GM12878 (cell line): ENCODE measurements around the gene RAMP2. TPM values are rescaled to one million over a fixed set of nuclear protein-coding genes. Genes with fewer than 3 reads are reported as not detected.

ENCODE experiments used
- ATAC-seq: fragments of 200-7000 bp; cut with Tn5 transposase; 3 replicates; pipeline ENCODE4 v1.9.1; 2020; ENCODE audit warnings: mild to moderate bottlenecking, moderate library complexity
- BruUV-seq: library from RNA; stranded (reverse); fragments of 400-500 nt; replicated peaks from 2 replicates; lab custom pipeline; 2021; lab: Mats Ljungman, UMichigan
- CTCF ChIA-PET: fragments of 300-600 bp; sonication (Branson Sonifier 250); formaldehyde crosslinking; extraction: SDS; loops from one replicate; lab custom pipeline; 2021; ENCODE audit warnings: inconsistent platforms; lab: Yijun Ruan, JAX
- POLR2A ChIA-PET: fragments of 350-600 bp; formaldehyde crosslinking; extraction: SDS; loops from one replicate; lab custom pipeline; 2021; ENCODE audit warnings: inconsistent platforms; lab: Charles Lee
- RAD21 ChIA-PET: fragments of 300-600 bp; sonication (Branson Sonifier 250); formaldehyde crosslinking; loops from one replicate; lab custom pipeline; 2023; ENCODE audit warnings: antibody characterized with exemption; ENCODE audit not compliant: unreplicated experiment; lab: Charles Lee
- SMC1A ChIA-PET: fragments of 300-600 bp; sonication (Branson Sonifier 250); formaldehyde crosslinking; loops from one replicate; lab custom pipeline; 2023; ENCODE audit not compliant: unreplicated experiment, uncharacterized antibody; lab: Charles Lee
- DNase-seq: peaks from one replicate; pipeline ENCODE4 v3.0.0-alpha.2; 2011; ENCODE audit warnings: low read depth, low spot score
- FAIRE-seq: peaks from 3 replicates; lab custom pipeline; 2011; peaks lifted over from hg19 to GRCh38; lab: Jason Lieb, UNC
- H2AFZ ChIP-seq: 2 replicates; pipeline ENCODE4 v1.6.0; 2011; ENCODE audit warnings: low read depth, low read length, control low read depth; ENCODE audit not compliant: control insufficient read depth
- H3K27ac ChIP-seq: 2 replicates; pipeline ENCODE4 v1.5.1; 2011; ENCODE audit warnings: control low read depth; ENCODE audit not compliant: control insufficient read depth, insufficient read depth
- H3K27me3 ChIP-seq, 2 experiments: replicated peaks in 1 of 2; 2 replicates each; pipeline versions ENCODE4 v1.6.0 to v1.6.1; 2011; ENCODE audit warnings: low read length in 1 of 2; ENCODE audit not compliant: control insufficient read depth in 2 of 2, insufficient read depth in 2 of 2
- H3K36me3 ChIP-seq, 2 experiments: 2 replicates each; pipeline ENCODE4 v1.5.1; 2011; ENCODE audit warnings: low read length in 1 of 2; ENCODE audit not compliant: control insufficient read depth in 2 of 2, insufficient read depth in 2 of 2
- H3K4me1 ChIP-seq: 2 replicates; pipeline ENCODE4 v1.6.1; 2011; ENCODE audit warnings: mild to moderate bottlenecking, low read length, moderate library complexity, mixed read lengths; ENCODE audit not compliant: control insufficient read depth, insufficient read depth
- H3K4me2 ChIP-seq: 2 replicates; pipeline ENCODE4 v1.6.0; 2011; ENCODE audit warnings: control low read depth; ENCODE audit not compliant: control insufficient read depth, insufficient read depth
- H3K4me3 ChIP-seq: fragments of 200-600 bp; sonication (generic); 2 replicates; pipeline ENCODE4 v1.5.1; 2016
- H3K79me2 ChIP-seq: 2 replicates; pipeline ENCODE4 v1.6.0; 2011; ENCODE audit warnings: low read length; ENCODE audit not compliant: control insufficient read depth, insufficient read depth
- H3K9ac ChIP-seq: 2 replicates; pipeline ENCODE4 v1.8.0; 2011; ENCODE audit warnings: low read length, control low read depth, mixed read lengths; ENCODE audit not compliant: control insufficient read depth, insufficient read depth
- H3K9me3 ChIP-seq: replicated peaks from 3 replicates; pipeline ENCODE4 v1.5.1; 2011; ENCODE audit warnings: mild to moderate bottlenecking, low read length; ENCODE audit not compliant: control insufficient read depth, insufficient read depth
- H4K20me1 ChIP-seq: 2 replicates; pipeline ENCODE4 v1.6.0; 2011; ENCODE audit not compliant: control insufficient read depth, insufficient read depth
- BMI1 ChIP-seq: fragments of 450-650 bp; IDR thresholded peaks from 2 replicates; pipeline ENCODE4 v1.6.1; 2016; ENCODE audit warnings: mild to moderate bottlenecking, moderate library complexity, borderline replicate concordance
- CREB1 ChIP-seq: IDR thresholded peaks from 2 replicates; pipeline ENCODE4 v1.6.1; 2012; ENCODE audit warnings: low read depth, mild to moderate bottlenecking, inconsistent platforms
- EP300 ChIP-seq, 2 experiments: fragments of 150-350 bp in 1 of 2; IDR thresholded peaks; 2 replicates each; pipeline ENCODE4 v1.6.1; 2011 to 2012; ENCODE audit warnings: low read depth in 2 of 2, low read length in 2 of 2, borderline replicate concordance in 1 of 2, improper control_type of control experiment in 1 of 2, inconsistent platforms in 1 of 2; ENCODE audit not compliant: control insufficient read depth in 1 of 2
- NFIC ChIP-seq: IDR thresholded peaks from 2 replicates; pipeline ENCODE4 v1.6.1; 2012; ENCODE audit warnings: low read depth, mild to moderate bottlenecking, inconsistent platforms, low read length, moderate library complexity
- NR2C2 ChIP-seq: IDR thresholded peaks from 2 replicates; pipeline ENCODE4 v1.6.1; 2011; ENCODE audit warnings: borderline replicate concordance, low read depth; ENCODE audit not compliant: control insufficient read depth, insufficient read length
- SIX5 ChIP-seq: IDR thresholded peaks from 2 replicates; pipeline ENCODE4 v1.6.1; 2011; ENCODE audit warnings: mild to moderate bottlenecking, low read depth, low read length, moderate library complexity; ENCODE audit not compliant: severe bottlenecking
- TBL1XR1 ChIP-seq: IDR thresholded peaks from 2 replicates; pipeline ENCODE4 v1.6.1; 2012; ENCODE audit warnings: low read depth, low read length, improper control_type of control experiment
- WGBS: methylation state at CpG from one replicate; pipeline ENCODE4 v1.1.6; 2016; ENCODE audit warnings: low lambda C conversion rate; ENCODE audit not compliant: insufficient replicate concordance, insufficient coverage; ENCODE audit errors: missing lambda C conversion rate; 5-methylcytosine and 5-hydroxymethylcytosine counted together
- in situ Hi-C: fragments of 300-500 bp; cut with MboI; formaldehyde crosslinking; loops from 9 replicates; pipeline ENCODE4 v1.14.3; 2018; ENCODE audit warnings: mixed read lengths
- intact Hi-C: fragments of 100-400 bp; cut with micrococcal nuclease; formaldehyde crosslinking; loops from one replicate; pipeline ENCODE4 v1.14.2; 2022; ENCODE audit not compliant: unreplicated experiment
- polyA plus RNA-seq, 11 experiments: library from polyadenylated mRNA; depleted of rRNA in 4 of 11; unstranded in 6 of 11; stranded (reverse) in 5 of 11; fragments of >200 nt; fragmentation: Nextera tagmentation in 4 of 11; fragmentation: Illumina TruSeq in 1 of 11; extraction: Ambion mirVana in 4 of 11; extraction: Trizol in 1 of 11; gene quantifications; 1 replicate in 1 of 11; 2 replicates in 10 of 11; pipeline versions ENCODE4 v1.2.1 to v1.2.3, GENCODE V29; 2011 to 2016; ENCODE audit warnings: inconsistent platforms in 2 of 11, missing spikeins in 2 of 11, low read depth in 1 of 11
- total RNA-seq, 4 experiments: library from RNA; depleted of rRNA in 3 of 4; stranded (reverse); fragments of >200 nt in 3 of 4; fragmentation: Illumina TruSeq in 1 of 4; extraction: Trizol in 1 of 4; gene quantifications; 2 replicates each; pipeline versions ENCODE4 v1.2.1 to v1.2.3, GENCODE V29; 2013 to 2021
- TF ChIP-seq, protein P1 (sequence below): fragments of 450-650 bp; IDR thresholded peaks from 2 replicates; pipeline ENCODE4 v1.6.1; 2017; ENCODE audit warnings: antibody characterized with exemption, mild to moderate bottlenecking, moderate library complexity
- TF ChIP-seq, protein P2 (sequence below): fragments of 450-650 bp; IDR thresholded peaks from 2 replicates; pipeline ENCODE4 v1.6.1; 2017; ENCODE audit warnings: mild to moderate bottlenecking, moderate library complexity

Gene RAMP2
- total and polyA plus RNA-seq, 10 of the 15 experiments (the other 5 are each of a cell fraction or from before 2014, with no cell fraction given), result 0.14 to 0.32 (median 0.21) TPM; not detected in 4

DNA sequence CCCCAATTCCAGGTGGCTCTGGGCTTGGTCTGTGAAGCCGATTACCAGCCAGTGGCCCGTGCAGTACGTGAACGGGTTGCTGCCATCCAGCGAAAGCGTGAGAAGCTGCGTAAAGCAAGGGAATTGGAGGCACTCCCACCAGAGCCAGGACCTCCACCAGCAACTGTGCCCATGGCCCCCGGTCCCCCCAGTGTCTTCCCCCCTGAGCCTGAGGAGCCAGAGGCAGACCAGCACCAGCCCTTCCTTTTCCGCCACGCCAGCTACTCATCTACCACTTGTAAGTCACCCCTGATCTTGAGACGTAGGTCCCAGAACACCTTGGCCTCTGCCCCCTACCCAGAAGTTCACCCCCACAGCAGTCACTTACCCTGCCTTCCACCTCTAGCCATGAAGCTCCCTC, 26.2 kb downstream of the RAMP2 start:
- no peak overlapping the region for H3K9ac ChIP-seq
- no peaks in the 10 kb centered on the region for H3K79me2 ChIP-seq
- no peak overlapping the region for H3K27ac ChIP-seq
- ChIA-PET POLR2A (no interaction called here), CTCF (interaction anchor here (1.3 to 1.4 kb wide), 2 partner anchors 9 to 24 kb away, joined by 3 read pairs; no protein-coding TSS in a partner anchor), RAD21 (no interaction called here), SMC1A (interaction anchor here (1.4 kb wide), 1 partner anchor 10 kb away, joined by 3 read pairs; no protein-coding TSS in a partner anchor)
- H3K4me2 ChIP-seq, result no peak overlapping the region
- no peak for DNase-seq
- no peak for FAIRE-seq
- TF ChIP-seq SIX5, result no peak
- TF ChIP-seq TBL1XR1, result no peak
- TF ChIP-seq, protein P1, sequence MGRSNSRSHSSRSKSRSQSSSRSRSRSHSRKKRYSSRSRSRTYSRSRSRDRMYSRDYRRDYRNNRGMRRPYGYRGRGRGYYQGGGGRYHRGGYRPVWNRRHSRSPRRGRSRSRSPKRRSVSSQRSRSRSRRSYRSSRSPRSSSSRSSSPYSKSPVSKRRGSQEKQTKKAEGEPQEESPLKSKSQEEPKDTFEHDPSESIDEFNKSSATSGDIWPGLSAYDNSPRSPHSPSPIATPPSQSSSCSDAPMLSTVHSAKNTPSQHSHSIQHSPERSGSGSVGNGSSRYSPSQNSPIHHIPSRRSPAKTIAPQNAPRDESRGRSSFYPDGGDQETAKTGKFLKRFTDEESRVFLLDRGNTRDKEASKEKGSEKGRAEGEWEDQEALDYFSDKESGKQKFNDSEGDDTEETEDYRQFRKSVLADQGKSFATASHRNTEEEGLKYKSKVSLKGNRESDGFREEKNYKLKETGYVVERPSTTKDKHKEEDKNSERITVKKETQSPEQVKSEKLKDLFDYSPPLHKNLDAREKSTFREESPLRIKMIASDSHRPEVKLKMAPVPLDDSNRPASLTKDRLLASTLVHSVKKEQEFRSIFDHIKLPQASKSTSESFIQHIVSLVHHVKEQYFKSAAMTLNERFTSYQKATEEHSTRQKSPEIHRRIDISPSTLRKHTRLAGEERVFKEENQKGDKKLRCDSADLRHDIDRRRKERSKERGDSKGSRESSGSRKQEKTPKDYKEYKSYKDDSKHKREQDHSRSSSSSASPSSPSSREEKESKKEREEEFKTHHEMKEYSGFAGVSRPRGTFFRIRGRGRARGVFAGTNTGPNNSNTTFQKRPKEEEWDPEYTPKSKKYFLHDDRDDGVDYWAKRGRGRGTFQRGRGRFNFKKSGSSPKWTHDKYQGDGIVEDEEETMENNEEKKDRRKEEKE, result no peak
- no peak for TF ChIP-seq EP300 (IDR thresholded peaks at IDR 0.05; ENCODE audit: borderline replicate concordance in 1 of 2, control insufficient read depth in 1 of 2, low read depth in 2 of 2, low read length in 2 of 2)
- no peak for TF ChIP-seq NR2C2
- no peak for TF ChIP-seq CREB1
- no peak for TF ChIP-seq NFIC
- TF ChIP-seq, protein P2, sequence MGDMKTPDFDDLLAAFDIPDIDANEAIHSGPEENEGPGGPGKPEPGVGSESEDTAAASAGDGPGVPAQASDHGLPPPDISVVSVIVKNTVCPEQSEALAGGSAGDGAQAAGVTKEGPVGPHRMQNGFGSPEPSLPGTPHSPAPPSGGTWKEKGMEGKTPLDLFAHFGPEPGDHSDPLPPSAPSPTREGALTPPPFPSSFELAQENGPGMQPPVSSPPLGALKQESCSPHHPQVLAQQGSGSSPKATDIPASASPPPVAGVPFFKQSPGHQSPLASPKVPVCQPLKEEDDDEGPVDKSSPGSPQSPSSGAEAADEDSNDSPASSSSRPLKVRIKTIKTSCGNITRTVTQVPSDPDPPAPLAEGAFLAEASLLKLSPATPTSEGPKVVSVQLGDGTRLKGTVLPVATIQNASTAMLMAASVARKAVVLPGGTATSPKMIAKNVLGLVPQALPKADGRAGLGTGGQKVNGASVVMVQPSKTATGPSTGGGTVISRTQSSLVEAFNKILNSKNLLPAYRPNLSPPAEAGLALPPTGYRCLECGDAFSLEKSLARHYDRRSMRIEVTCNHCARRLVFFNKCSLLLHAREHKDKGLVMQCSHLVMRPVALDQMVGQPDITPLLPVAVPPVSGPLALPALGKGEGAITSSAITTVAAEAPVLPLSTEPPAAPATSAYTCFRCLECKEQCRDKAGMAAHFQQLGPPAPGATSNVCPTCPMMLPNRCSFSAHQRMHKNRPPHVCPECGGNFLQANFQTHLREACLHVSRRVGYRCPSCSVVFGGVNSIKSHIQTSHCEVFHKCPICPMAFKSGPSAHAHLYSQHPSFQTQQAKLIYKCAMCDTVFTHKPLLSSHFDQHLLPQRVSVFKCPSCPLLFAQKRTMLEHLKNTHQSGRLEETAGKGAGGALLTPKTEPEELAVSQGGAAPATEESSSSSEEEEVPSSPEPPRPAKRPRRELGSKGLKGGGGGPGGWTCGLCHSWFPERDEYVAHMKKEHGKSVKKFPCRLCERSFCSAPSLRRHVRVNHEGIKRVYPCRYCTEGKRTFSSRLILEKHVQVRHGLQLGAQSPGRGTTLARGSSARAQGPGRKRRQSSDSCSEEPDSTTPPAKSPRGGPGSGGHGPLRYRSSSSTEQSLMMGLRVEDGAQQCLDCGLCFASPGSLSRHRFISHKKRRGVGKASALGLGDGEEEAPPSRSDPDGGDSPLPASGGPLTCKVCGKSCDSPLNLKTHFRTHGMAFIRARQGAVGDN, result no peak
- no peak for TF ChIP-seq BMI1
- H3K27me3 ChIP-seq, result peaks cover 7 to 15% of the 10 kb centered on the region in 2 experiments
- intact Hi-C loops, result no loop called here
- ATAC-seq, result no peak
- no peaks in the 10 kb centered on the region for H4K20me1 ChIP-seq
- BruUV-seq, result no TSS peak
- no peak overlapping the region for H2AFZ ChIP-seq
- H3K36me3 ChIP-seq, result no peaks in the 10 kb centered on the region; a peak in 1 of 4 replicates
- H3K4me3 ChIP-seq, result no peak overlapping the region
- WGBS, result 76% methylated on average over 11 of the region's 11 CpGs
- no peaks in the 10 kb centered on the region for H3K4me1 ChIP-seq
- no peaks in the 10 kb centered on the region; the same call in 2 of the 3 replicates for H3K9me3 ChIP-seq
- in situ Hi-C loops, result no loop called here
